Stimulated activated CD4-positive, alpha-beta T cell treated with anti-CD3 and anti-CD28 coated beads, Interleukin-12 subunit alpha, Interleukin-12 subunit beta, amount 100 ng/mL, for 24 hours (primary cell): ENCODE data around the gene C1orf56.
"Not testable (repeated sequence)": the region's sequence is repeated elsewhere in the genome, so short reads cannot be mapped to it uniquely, and the experiment has no call there.

Experiments
- DNase-seq, 2 experiments: peaks; one replicate each; pipeline ENCODE4 v3.0.0-alpha.2; 2020; ENCODE audit warnings: low read depth in 2 of 2

Gene C1orf56

DNA sequence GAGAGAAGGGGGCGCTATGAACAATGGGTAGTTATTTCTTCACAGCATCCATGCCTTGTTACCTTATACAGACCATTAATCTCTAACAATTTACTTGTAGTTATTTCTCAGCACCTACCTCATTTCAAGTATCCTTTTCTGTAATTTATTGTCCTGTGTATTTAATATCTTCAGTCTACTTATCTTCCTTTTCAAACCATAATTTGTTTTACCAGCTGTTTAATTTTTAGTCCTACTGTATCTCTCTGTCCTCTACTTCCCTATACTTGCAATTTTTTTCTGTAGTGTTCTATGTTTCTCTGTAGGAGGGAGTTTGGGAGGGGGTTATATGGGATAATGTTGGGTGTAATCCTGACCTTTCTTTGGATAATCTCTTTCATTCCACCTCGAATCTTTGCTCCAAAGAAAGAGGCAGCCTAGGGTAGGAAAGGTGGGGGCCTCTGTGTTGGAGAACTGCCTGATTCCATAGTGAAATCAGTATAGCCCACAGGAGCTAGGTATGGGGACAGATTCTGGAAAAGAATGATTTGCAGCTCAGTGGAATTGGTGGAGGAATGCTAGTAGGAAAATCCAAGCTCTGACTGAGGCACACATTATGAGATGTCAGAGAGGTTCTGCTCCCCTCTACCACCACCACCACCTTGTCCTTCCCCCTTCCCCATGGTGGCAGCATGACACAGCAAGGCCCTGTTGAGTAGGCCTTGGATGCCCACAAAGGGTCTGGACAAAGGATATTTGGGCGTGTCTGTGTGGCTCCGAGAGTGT lies 13.3 kb downstream of the C1orf56 start:
- no peak for DNase-seq

GRCh38 chr1:151061704-151062103 lies 14.2 kb downstream of the C1orf56 start:
- DNase-seq, result no peak

DNA sequence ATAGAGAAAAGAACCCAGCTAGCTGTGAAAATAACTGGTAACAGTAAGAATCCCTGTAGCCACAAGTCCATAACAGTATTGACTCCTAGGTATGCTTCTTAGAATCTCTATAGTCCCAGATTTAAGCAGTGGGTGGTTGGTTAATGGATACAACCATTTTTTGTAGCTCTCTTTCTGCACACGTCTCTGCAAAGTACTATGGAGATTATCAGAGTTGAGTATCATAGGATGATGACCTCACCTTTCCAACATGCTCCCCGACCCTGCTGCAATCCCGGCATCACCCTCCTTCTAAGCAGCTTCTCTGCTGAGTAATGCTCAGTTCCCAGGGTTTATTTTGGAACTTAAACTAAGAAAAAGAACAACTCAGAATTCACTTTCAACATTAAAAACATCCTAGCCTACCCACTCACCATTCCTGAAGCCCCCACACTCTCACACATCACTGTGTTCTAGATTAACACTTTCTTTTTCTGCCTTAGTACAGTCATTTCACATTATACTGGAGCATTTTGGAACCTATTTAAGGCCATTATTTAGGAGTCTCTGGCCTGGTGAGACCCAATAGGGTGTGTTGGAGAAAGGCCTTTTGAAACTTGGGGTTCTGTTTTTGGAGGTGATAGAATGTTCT lies 15.3 kb downstream of the C1orf56 start:
- no peak for DNase-seq

DNA sequence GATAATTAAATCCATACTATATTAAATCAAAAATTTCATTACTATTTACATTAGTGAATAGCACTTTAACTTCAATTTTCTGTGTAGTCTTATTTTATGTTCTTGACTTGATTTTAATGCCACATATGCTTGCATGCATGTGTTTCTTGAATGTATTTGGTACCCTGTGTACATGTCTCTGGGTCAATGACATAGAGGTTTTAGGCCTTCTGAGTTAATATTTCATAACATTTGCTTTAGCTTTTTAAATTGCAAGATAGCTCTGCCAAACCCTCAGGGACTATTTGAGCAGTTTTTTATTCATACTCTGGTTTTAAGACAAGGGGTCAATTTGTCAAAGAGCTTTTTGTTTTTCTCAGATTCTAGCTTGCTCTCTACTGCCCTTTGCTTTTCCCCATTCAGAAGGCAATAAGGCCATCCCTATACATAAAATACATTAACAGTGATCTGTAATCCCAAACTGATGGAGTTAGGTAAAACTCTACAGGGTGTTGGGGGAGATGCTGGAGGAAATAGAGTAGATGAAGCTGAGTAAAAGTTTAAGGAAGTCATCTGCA lies 17.6 kb downstream of the C1orf56 start:
- no peak for DNase-seq

DNA sequence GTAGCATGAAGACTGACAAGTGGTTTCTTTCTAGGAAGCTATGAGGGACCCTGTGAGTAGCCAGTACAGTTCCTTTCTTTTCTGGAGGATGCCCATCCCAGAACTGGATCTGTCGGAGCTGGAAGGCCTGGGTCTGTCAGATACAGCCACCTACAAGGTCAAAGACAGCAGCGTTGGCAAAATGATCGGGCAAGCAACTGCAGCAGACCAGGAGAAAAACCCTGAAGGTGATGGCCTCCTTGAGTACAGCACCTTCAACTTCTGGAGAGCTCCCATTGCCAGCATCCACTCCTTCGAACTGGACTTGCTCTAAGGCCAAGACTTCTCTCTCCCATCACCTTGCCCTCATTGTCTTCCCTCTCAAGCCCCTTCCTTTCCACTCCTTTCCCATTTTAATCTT lies 19.6 kb downstream of the C1orf56 start:
- DNase-seq, result no peak

- no peak for DNase-seq
Observed at GRCh38 chr1:151069103-151069486, 21.5 kb downstream of the C1orf56 start.

- DNase-seq, result peak; percentile 75 to 90
Observed at GRCh38 chr1:151070474-151071276, 23.1 kb downstream of the C1orf56 start, which contains the start of gene GABPB2. TSS of gene GABPB2 (plus strand) at chr1:151070761. CDS start at chr1:151088190, 17,429 bp downstream.

- no peak for DNase-seq
Observed at GRCh38 chr1:151072224-151072623, 24.7 kb downstream of the C1orf56 start.

DNA sequence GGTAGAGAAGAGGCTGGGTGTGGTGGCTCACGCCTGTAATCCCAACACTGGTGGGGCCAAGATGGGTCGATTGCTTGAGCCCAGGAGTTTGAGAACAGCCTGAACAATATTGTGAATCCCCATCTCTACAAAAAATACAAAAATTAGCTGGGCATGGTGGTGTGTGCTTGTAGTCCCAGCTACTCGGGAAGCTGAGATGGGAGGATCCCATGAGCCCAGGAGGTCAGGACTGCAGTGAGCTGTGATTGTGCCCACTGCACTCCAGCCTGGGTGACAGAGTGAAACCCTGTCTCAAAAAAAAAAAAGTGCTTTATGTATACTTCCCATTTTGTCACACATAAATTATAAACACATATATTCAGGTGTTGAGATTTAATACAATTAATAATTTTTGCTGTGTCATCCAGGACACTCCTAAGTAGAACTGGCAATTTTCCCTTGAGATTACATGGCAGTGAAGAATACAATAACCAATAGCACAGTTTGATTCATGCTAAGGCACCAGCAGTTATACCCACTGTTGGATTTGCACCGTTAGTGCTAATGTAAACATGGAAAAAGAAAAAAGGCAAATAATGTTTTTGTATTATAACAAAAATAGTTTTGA lies 38.5 kb downstream of the C1orf56 start:
- DNase-seq, result no peak

- DNase-seq, result not testable (repeated sequence)
Observed at GRCh38 chr1:151097426-151097825, 49.9 kb downstream of the C1orf56 start.

DNA sequence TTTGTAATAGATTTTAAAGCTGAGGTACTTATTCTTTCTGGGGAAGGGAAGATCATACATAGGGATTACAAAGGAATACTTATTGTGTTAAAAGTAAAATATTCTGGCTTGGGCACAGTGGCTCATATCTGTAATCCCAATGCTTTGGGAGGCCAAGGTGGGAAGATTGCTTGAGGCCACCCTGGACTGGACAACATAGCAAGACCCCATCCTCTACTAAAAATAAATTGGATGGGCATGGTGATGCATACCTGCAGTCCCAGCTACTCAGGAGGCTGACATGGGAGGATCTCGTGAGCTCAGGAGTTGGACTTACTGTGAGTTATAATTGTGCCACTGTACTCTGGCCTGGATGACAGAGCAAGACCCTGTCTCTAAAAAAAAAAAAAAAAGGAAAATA lies 50.6 kb downstream of the C1orf56 start:
- DNase-seq, result no peak
